NCI-H1417 (cell line): ENCODE measurements around the gene ISG20.

Experiments
- DNase-seq, 3 experiments: peaks; one replicate each; lab custom pipeline; 2025; lab: John Stamatoyannopoulos, UW

The ISG20 gene

DNA sequence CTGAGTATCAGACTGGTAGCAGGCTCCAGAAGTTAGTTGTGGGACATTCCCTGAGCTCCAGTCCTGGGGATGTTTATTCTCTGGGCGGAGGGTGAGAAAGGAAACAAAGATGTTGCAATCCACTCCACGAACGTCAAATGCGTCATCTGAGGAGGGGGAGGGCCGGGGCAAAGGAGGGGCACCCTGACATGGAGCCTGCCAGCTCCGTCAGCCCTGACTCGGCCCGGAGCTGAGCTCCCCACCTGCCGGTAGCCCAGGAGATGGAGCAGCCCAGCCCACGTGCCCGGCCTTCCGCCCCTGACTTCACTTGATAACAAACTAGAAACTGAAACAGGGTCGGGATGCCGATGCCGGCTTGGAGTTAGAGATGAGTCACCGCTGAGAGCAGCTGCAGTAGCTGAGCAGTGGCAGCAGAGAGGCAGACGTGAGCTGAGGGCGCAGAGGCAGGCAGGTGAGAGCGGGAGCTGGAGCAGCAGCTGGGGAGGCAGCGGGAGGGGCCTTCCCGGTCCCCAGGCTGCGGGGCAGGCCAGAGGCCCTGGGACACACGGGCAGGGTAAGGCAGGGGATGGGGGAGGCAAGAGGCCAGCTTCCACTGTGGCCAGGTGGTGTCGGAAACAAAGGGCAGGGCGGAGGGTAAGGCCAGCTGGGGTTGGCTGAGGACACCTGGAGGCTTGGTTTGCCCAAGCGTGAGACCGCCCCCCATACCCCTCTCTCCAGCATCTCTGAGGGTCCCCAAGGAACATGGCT is at the start of gene ISG20:
ISG20 (plus strand) TSS at position 391 of the 747 bp plus-strand sequence; CDS start at position 742, 351 bp downstream.
- peak; percentile 50 to 88 (median 80) for DNase-seq

DNA sequence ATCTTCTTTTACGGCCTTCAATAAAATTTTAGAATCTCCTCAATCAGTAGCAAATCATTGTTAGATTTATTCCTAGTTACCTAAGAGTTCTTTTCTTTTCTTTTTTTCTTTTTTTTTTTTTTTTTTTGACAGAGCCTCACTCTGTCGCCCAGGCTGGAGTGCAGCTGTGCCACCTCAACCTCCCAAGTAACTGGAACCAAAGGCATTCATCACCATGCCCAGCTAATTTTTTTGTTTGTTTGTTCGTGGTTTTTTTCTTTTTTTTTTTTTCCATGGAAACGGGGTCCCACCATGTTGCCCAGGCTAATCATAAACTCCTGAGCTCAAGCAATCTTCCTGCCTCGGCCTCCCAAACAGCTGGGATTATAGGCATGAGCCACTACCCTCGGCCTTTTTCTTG is 48.1 kb upstream of the ISG20 start:
- DNase-seq: no peak

DNA sequence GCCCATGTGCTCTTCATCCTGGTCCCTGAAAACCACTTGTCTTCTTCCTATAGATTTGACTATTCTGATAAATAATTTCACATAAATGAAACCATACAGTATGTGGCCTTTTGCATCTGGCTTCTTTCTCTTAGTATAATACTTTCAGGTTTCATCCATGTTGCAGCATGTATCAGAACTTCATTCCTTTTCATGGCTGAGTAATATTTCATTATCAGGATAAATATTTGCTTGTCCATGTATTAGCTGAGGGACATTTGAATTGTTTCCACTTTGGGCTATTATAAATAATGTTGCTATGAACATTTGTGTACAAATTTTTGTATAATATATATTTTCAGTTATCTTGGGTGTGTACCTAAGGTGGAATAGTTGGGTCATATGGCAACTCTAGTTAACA is 47.4 kb upstream of the ISG20 start:
- no peak for DNase-seq

DNA sequence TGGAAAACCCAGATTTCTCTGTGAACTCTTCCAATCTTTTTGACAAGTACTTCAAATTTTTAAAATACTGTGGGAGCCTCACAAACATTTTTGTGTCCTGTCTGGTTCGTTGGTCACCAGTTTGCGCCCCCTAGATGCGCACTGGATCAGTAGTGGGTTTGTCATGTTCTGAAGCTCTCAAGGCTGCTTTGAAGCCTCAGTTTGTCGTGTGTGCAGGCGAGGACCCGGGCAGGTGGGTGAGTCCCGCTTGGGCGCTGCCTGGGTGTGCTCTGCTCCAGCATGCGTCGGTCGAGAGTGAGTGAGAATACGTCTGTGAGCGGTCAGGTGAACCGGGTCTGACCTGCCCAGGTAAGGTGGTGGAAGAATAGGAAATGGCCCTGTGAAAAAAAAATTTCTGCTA is 34.9 kb upstream of the ISG20 start:
- DNase-seq: peak in 2 of 3 experiments; percentile 83 to 88

DNA sequence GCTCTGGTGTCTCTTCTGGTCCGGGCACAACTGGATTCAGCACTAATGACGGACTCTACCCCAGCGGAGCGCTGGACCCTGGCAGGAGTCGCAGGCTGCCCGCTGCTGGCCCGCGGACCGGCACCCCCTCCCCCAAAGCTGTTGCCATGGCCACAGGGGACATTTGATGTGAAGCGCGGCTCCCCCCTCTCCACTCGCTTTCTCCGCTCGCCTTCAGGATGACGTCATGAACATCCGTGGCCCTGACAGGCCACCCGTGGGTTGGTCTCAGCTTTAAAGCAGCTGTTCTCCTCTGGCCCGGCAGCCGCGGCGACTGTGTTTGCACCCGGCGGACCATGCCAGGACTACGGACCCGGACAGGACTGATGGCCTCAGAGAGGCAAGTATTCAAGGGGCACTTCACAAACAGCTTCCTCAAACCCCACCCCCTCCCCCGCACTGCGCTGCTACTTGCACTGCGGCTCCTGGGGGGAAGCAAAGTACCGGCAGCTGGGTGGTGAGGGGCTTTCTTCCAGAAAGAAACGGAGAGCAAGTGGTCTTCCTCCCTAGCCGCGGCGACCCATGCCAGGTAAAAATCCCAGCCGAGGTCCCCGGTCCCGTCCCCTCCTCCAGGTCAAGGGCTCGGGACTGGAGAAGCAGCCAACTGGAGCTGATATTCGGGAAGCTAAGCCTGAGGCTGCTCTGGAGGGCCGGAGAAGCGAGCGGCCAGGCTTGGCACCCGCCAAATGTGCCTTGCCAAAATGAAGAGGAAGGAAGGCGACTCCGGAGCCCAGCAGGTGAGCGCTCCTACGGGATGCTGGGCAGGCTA is 34.2 kb upstream of the ISG20 start:
- DNase-seq: peak; percentile 26 to 91 (median 83)

DNA sequence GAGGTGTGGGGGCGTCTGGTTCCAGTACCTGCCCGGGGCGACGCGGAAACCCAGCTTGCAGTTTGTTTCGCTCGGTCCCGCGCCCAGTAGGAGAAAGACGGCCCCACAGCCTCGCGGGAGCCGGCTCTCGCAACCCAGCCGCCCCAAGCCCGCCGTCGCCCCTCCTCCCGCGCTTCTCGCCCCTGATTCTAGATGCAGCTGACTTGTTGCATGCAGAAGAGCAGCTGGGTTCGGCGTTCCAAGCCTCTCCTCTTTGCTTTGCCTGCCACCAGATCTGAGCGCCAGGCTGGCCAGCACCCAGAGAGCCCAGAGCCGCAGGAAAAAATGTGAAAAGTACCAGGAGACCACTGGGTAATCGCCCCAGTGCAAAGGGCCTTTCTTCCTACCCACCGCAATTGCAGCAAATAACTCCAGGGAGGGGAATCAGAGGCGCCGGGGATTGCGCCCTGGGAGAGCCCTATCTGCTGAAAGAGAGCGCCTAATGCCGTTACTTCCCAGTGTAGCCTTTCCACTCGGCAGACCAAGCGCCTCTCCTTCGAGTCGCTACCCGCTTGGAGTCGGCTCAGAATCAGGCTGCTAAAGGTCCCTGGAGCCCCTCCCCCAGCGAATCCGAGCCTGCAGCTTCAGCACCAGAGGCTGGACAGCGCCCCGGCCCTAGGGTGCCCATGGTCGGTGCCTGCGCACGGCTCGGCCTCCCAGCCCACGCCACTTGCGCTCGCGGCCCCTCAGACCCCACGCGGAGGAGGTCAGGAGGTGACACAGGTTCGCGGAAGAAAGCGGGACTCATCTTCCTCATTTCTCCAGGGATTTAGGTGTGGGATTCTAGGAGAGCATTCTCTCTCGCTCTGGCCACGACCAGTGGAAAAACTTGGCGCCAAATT is 33.4 kb upstream of the ISG20 start:
- peak; percentile 51 to 86 (median 80) for DNase-seq

DNA sequence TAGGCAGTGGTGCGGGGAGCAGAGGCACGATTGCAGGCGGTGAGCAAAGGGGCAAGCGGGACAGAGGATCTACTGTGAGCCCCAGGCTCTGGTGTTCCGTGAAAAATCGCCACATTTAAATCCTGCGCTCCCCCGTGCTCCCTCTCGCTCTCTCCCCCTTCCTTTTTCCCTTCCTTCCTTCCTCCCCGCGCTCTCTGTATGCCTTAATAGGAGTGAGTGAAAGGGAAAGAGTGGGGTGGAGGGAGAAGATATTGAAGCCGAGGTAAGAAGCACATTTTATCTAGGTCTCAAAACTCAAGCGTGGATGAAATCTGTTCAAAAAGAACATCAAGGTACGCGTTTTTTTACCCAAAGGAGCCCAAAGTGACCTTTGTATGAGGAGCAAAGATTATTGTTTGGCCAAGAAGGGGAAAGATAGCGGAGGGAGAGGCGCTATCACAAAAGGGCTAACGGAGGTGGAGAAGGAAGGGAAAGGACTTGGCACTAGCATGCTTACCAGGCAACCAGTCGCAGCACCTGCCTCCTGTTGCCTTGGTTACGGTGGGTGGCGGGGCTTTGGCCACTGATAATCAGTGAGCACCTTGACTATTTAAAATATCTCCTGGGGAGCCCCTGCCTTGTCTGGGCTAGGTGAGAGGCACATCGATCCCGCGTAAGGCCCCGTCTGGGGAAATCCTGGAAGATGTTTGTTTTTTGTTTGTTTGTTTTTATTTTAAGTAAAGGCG is 32.6 kb upstream of the ISG20 start:
- peak; percentile 46 to 94 (median 87) for DNase-seq

DNA sequence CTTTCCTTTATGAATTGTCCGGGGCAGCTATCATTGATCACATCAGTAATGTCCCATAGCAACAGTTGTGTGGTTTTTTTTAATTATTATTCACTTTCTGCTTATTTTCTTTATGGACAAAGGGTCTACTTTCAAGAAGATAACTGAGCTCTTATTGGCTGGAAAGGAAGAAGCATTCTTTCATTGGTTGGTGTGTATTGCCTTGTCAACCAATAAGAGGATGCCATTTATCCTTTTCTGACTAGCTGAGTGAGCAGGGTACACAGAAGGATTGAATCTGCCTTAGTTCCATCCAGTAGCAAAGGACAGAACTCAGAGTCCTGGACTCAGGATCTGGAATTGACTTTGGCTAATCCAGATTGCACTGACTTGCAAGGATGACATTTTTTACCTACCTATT is 30.9 kb upstream of the ISG20 start:
- DNase-seq: peak in 1 of 3 experiments; percentile 17

DNA sequence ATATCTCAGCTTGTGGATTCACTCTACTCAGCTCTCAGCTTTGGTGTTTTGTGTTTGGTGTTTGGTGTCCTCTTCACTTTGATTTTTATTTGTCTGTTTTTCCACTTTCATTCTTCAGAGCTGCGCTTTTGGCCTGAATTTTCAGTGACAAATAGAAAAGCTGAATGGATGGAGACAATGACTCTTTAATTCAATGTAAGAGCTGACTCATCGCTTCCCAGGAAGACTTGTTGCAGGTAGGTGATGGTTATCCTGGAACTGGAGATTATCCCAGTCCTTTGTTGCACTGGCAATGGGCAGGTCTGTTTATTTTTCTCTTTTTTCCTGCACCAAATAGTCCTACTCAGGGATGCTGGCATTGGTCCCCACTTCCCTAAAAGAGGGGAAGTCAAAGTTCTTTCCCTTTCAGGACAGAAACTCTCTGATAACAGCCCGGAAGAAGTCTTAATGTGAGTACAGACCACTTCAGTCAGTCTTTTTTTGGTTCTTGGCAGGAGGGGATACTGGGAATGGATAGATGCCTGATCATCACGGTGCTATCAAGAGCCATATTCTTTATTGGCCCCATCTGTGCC is 30.1 kb upstream of the ISG20 start:
- DNase-seq: no peak

DNA sequence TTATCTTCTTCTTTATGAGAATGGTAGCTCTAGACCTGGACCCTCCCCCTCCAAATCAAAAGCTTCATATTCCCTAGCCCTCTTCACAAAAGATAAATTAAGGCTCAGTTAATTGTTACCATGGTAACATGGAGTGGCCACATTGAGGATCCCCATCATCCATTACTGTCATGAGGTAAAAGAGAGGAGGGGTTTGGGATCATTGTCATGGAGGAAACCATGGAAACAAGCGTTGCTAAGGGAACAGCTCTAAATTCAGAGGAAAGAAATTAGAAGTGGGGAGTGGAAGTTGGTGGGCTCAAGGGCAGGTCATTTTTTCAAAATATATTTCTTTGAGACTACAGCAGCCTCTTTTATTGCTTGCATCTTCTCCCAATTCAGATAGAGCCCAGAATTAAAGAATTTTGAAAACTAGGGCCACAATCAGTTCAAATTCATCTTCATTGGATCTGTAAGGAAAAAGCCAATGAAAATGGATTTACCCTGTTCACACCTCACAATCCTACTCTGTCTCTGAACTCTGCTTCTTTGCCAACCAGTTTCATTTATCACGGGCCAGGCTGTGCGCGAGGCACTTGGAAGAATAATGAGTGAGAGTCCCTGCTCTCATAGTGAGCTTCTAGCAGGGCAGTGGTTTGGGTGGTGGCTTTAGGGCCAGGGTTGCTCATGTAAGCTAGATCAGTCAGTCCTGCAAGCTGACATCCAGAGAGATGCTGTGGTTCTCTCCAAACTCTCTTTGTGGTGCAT is 29.3 kb upstream of the ISG20 start:
- DNase-seq: peak in 2 of 3 experiments; percentile 31 to 70

DNA sequence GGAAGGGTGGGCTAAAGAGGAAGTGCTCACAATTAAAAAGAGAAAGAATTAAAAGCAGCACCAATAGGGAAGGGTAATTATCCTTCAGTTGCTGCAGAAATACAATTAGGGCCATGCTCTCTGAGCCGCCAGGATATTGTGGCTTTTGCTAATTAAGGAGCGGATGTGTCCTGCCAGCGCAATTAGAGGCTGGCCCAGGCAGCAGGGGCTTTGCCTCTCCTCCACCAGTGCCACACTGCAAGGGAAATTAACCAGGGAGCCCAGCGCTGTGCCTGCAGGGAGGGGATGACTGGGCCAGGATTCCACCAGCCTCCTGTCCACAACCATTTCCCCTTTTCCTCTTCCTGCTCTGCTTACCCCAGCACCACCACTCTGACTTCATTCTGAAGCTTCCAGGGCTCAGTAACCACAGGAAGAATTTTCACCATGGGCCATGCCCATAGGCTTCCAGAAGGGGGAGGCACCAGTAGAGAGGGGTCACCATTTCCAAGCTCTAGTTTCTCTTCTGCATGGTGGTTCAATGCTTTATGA is 28.1 kb upstream of the ISG20 start:
- DNase-seq: peak in 2 of 3 experiments; percentile 61 to 78

DNA sequence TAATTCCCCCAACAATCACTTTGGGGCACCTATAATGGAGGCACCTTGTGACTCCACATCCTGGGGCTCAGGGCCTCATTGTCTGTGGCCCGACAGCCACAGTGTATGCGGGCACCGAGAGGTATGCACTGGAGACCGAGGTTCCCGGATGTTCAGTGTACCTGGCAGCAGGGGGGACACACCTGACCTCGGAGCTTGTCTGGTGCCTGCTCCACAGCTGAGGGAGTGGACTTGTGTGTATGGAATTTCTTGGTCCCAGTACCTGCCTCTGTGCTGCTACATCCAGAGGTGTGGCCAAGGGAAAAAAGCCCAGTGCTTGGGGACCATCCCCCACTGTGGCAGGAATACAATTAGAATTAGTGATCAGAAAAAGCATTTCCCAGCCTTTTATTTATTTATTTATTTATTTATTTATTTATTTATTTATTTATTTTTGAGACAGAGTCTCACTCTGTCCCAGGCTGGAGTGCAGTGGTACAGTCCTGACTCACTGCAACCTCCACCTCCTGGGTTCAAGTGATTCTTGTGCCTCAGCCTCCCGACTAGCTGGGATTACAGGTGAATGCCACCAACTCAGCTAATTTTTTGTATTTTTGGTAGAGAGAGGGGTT is 26.5 kb upstream of the ISG20 start:
- DNase-seq: no peak

DNA sequence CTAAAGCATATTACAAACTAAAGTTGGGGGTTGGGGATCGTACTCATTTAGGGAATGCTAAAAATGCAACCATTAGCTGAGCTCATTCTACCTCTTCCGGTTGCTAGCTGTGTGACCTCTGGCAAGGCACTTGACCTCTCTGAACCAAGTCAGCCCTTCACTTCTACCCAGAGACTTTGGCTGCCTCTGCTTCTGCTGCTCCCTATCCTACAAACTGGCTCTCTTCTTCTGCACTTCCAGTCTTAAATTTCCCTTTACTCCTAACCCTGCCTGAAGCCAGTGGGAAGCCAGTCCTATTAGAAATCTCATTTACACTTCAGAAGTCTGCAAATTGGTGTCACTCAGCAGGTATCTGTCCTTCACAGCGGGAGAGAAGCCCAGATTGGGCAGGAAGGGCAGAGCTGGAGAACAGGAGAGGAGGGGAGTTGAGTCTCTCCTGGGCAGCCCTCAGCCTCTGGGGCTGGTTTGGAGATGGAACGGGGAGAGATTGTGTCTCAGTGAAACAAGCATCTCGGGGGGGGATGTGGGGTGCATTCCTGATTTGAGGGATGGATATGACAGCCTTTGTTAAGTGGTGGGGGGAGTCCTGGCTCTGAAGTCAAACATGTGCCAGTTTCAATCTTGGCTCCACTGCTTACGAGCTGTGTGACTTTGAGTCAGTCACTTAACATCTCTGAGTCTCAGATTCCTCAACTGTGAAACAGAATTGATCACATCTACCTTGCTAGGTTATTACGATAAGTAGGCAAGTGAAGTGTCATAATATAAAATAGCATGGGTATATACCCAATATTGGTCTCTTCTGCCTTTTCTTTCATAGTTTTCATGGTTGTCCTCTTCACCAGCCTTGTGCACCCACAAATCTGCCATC is 25.5 kb upstream of the ISG20 start:
- peak in 1 of 3 experiments; percentile 16 for DNase-seq

DNA sequence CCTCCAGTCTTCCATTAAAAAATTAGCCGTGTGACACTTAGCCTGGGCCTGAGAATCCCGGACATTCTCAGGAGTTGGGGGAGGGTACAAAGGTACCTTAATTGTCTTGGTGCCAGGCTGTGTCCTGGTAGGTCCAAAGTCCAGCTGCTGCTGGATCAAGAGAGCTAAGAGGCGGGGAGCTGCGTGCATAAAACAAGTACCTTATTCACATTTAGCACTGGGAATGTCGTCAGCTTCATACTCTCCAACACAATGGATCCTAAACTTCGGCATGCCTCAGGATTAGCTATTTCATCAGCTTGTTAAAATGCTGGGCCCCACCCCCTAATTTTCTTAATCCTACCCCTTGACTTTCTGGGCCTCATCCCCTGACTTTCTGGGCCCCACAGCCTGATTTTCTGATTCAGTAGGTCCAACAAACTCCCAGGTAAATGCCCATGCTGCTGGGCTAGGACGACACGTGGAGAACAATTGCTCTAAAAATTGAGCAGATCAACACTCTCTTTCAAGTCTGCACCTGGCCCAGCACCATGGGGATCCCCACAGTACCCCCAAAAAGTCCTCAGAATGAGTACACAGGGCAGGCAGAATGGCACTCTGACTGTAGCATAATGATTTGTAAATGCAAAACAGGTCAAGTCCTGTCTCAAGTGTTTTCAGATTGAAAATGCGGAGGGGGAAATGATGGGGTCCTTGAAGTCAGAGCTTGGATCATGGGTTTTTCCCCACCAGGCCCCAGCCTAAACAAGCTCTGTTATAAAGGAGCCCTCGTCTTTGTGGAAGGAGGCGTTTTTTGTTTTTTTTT is 23.3 kb upstream of the ISG20 start:
- no peak for DNase-seq

DNA sequence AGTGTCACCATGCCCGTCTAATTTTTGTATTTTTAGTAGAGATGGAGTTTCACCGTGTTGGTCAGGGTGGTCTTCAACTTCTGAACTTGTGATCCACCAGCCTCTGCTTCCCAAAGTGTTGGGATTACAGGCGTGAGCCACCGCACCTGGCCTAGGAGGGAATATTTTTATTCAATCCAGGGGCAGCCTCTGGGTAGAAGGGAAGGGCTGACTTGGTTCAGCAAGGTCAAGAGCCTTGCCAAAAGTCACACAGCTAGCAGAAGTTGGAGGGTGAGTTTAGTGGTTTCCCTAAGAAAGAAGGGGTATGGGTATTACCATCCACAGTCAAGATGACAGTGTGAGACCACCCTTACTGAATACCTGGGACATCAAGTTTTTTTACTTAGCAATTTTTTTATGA is 22.6 kb upstream of the ISG20 start:
- DNase-seq: no peak

DNA sequence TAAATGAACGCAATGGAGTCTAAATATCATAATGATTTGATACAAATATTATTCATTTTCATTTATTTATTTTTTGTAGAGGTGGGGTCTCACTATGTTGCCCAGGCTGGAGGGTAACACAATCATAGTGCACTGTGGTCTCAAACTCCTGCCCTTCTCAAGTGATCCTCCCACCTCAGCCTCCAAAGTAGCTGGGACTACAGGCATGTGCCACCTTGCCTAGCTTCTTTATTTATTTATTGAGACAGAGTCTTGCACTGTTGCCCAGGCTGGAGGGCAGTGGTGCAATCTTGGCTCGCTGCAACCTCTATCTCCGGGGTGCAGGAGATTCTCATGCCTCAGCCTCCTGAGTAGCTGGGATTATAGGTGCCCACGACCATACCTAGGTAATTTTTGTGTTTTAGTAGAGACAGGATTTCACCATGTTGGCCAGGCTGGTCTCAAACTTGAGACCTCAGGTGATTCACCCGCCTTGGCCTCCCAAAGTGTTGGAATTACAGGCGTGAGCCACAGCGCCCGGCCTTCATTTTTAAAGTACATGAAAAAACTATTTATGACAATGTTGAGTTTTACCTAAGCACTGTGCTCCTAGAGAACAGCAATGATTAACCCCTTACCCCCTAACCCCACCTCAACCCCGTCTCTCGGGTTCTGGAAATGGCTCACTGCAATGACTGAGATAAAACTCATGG is 21.6 kb upstream of the ISG20 start:
- no peak for DNase-seq

DNA sequence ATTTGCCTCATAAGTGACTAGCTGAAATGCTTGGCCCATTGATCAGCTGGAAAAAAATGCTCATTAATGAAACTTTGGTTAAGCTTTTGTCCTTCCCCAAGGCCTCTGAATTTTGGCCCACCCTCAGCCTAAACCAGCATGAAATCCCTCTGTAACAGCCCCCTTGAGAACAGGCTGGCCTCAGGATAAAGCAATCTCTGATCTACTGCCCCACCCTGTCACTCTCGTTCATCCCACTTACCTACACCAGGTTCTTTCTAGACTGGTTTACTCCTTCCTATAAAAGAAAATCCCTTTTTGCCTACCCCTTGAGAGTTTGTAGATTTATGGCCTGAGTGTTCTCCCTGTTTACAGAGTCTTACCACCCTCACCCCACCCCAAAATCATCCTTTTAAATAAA is 21.0 kb upstream of the ISG20 start:
- no peak for DNase-seq
